K562 (cell line): ENCODE measurements around the gene AGO1. TPM values are rescaled to one million over a fixed set of nuclear protein-coding genes. Genes with fewer than 3 reads are reported as not detected.

Experiments used
- COPS2 ChIP-seq: fragments of 450-650 bp; conservative IDR thresholded peaks from 2 replicates; pipeline ENCODE4 v1.6.1; 2016; ENCODE audit warnings: mild to moderate bottlenecking, moderate library complexity
- CSDE1 ChIP-seq, 2 experiments: fragments of 450-650 bp; IDR thresholded peaks; 2 replicates each; pipeline ENCODE4 v1.6.1; 2016; ENCODE audit warnings: mild to moderate bottlenecking in 1 of 2
- LEF1 ChIP-seq: fragments of 450-650 bp; IDR thresholded peaks from 2 replicates; pipeline ENCODE4 v1.6.1; 2016; ENCODE audit warnings: mild to moderate bottlenecking
- MTA3 ChIP-seq: fragments of 450-650 bp; formaldehyde crosslinking; IDR thresholded peaks from 2 replicates; pipeline ENCODE4 v1.6.1; 2017; ENCODE audit warnings: mild to moderate bottlenecking, borderline replicate concordance
- NCOA4 ChIP-seq: fragments of 450-650 bp; IDR thresholded peaks from 2 replicates; pipeline ENCODE4 v1.6.1; 2018; ENCODE audit warnings: mild to moderate bottlenecking; ENCODE audit not compliant: partially characterized antibody
- PRPF4 ChIP-seq: fragments of 200-400 bp; formaldehyde crosslinking; IDR thresholded peaks from one replicate; pipeline ENCODE4 v1.6.1; 2017; ENCODE audit warnings: low read length, low read depth, mild to moderate bottlenecking; ENCODE audit not compliant: insufficient read depth, poor library complexity, severe bottlenecking
- RAD21 ChIP-seq, 2 experiments: fragments of 250-450 bp in 1 of 2; fragments of 450-650 bp in 1 of 2; sonication (Bioruptor Pico) in 1 of 2; formaldehyde crosslinking in 1 of 2; IDR thresholded peaks in 1 of 2; conservative IDR thresholded peaks in 1 of 2; 2 replicates each; pipeline versions ENCODE4 v1.4.0 to v1.8.0; 2020 to 2022; ENCODE audit warnings: mild to moderate bottlenecking in 2 of 2, moderate library complexity in 1 of 2
- RUNX1 ChIP-seq: sonication (generic); IDR thresholded peaks from 2 replicates; pipeline ENCODE4 v1.6.1; 2016; ENCODE audit warnings: antibody characterized with exemption, low read depth
- TEAD2 ChIP-seq: fragments of 450-650 bp; IDR thresholded peaks from 2 replicates; pipeline ENCODE4 v1.6.1; 2016; ENCODE audit warnings: missing genetic modification characterization, control low read depth, missing compliant biosample characterization
- TFAM ChIP-seq: fragments of 250-450 bp; sonication (Bioruptor Pico); conservative IDR thresholded peaks from 2 replicates; pipeline ENCODE4 v1.5.0; 2021; ENCODE audit warnings: mild to moderate bottlenecking, moderate library complexity
- ZBTB2 ChIP-seq: fragments of 450-650 bp; IDR thresholded peaks from 2 replicates; pipeline ENCODE4 v1.6.1; 2016; ENCODE audit warnings: antibody characterized with exemption
- ZNF253 ChIP-seq: fragments of 250-450 bp; sonication (Bioruptor Pico); conservative IDR thresholded peaks from 2 replicates; pipeline ENCODE4 v1.6.1; 2021; ENCODE audit warnings: mild to moderate bottlenecking
- ZNF311 ChIP-seq: fragments of 250-450 bp; sonication (Bioruptor Pico); IDR thresholded peaks from 2 replicates; pipeline ENCODE4 v1.4.0; 2020; ENCODE audit warnings: mild to moderate bottlenecking, moderate library complexity
- ZNF41 ChIP-seq: fragments of 250-450 bp; sonication (Bioruptor Pico); conservative IDR thresholded peaks from 2 replicates; pipeline ENCODE4 v1.4.0; 2020; ENCODE audit warnings: mild to moderate bottlenecking
- ZNF431 ChIP-seq: sonication (generic); formaldehyde crosslinking; IDR thresholded peaks from 2 replicates; pipeline ENCODE4 v1.8.0; 2022; ENCODE audit warnings: mild to moderate bottlenecking, missing genetic modification reagents
- ZNF445 ChIP-seq: fragments of 250-450 bp; sonication (Bioruptor Pico); IDR thresholded peaks from 2 replicates; pipeline ENCODE4 v1.4.0; 2020; ENCODE audit warnings: low read depth, mild to moderate bottlenecking, moderate library complexity
- ZNF511 ChIP-seq: sonication (generic); formaldehyde crosslinking; IDR thresholded peaks from 2 replicates; pipeline ENCODE4 v1.8.0; 2022; ENCODE audit warnings: mild to moderate bottlenecking, missing genetic modification reagents
- ZNF57 ChIP-seq: fragments of 450-650 bp; formaldehyde crosslinking; IDR thresholded peaks from 2 replicates; pipeline ENCODE4 v1.4.0; 2020; ENCODE audit warnings: mild to moderate bottlenecking, moderate library complexity
- ZNF699 ChIP-seq: fragments of 250-450 bp; sonication (Bioruptor Pico); IDR thresholded peaks from 2 replicates; pipeline ENCODE4 v1.8.0; 2021; ENCODE audit warnings: mild to moderate bottlenecking, moderate library complexity; ENCODE audit not compliant: insufficient replicate concordance
- polyA plus RNA-seq, 8 experiments: library from polyadenylated mRNA; depleted of rRNA in 4 of 8; stranded (reverse) in 5 of 8; unstranded in 3 of 8; fragments of >200 nt; fragmentation: Nextera tagmentation in 2 of 8; fragmentation: Illumina TruSeq in 1 of 8; extraction: Ambion mirVana in 2 of 8; extraction: Trizol in 1 of 8; gene quantifications; 2 replicates each; pipeline versions ENCODE4 v1.2.1 to v1.2.3, GENCODE V29; 2011 to 2014; ENCODE audit warnings: inconsistent platforms in 1 of 8, missing spikeins in 1 of 8
- total RNA-seq, 7 experiments: library from RNA; depleted of rRNA in 6 of 7; stranded (reverse); fragments of >200 nt in 6 of 7; fragmentation: Illumina TruSeq in 2 of 7; extraction: Trizol in 2 of 7; gene quantifications; 2 replicates each; pipeline versions ENCODE4 v1.2.1 to v1.2.3, GENCODE V29; 2011 to 2021; ENCODE audit warnings: low replicate concordance in 1 of 7
- TF ChIP-seq, protein P1 (sequence below): fragments of 450-650 bp; formaldehyde crosslinking; IDR thresholded peaks from 2 replicates; pipeline ENCODE4 v1.4.0; 2020; ENCODE audit warnings: mild to moderate bottlenecking, moderate library complexity
- TF ChIP-seq, protein P2 (sequence below): fragments of 450-650 bp; formaldehyde crosslinking; IDR thresholded peaks from 2 replicates; pipeline ENCODE4 v1.4.0; 2022; ENCODE audit warnings: mild to moderate bottlenecking, moderate library complexity

AGO1 gene
- total and polyA plus RNA-seq, 9 of the 15 experiments (the other 6 are each of a cell fraction or from before 2014, with no cell fraction given): 7.3 to 64.2 (median 26.0) TPM

GRCh38 chr1:35931446-35932157 is 48.6 kb downstream of the AGO1 start (continued):
- TF ChIP-seq, protein P1, sequence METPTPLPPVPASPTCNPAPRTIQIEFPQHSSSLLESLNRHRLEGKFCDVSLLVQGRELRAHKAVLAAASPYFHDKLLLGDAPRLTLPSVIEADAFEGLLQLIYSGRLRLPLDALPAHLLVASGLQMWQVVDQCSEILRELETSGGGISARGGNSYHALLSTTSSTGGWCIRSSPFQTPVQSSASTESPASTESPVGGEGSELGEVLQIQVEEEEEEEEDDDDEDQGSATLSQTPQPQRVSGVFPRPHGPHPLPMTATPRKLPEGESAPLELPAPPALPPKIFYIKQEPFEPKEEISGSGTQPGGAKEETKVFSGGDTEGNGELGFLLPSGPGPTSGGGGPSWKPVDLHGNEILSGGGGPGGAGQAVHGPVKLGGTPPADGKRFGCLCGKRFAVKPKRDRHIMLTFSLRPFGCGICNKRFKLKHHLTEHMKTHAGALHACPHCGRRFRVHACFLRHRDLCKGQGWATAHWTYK: no peak
- TF ChIP-seq PRPF4: no peak
- TF ChIP-seq LEF1: no peak
- no peak for TF ChIP-seq RAD21 (CRISPR knock-in tag; conservative IDR thresholded peaks at IDR 0.05 in 1 of 2, IDR thresholded peaks at IDR 0.05 in 1 of 2)
- TF ChIP-seq MTA3: no peak
- TF ChIP-seq ZNF253 (CRISPR knock-in tag): no peak
- no peak for TF ChIP-seq COPS2
- TF ChIP-seq ZNF431 (CRISPR knock-in tag): no peak
- peak; percentile 12; the same call in 1 of the 2 replicates for TF ChIP-seq ZNF511 (CRISPR knock-in tag)
- TF ChIP-seq, protein P2, sequence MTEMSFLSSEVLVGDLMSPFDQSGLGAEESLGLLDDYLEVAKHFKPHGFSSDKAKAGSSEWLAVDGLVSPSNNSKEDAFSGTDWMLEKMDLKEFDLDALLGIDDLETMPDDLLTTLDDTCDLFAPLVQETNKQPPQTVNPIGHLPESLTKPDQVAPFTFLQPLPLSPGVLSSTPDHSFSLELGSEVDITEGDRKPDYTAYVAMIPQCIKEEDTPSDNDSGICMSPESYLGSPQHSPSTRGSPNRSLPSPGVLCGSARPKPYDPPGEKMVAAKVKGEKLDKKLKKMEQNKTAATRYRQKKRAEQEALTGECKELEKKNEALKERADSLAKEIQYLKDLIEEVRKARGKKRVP: no peak
- TF ChIP-seq ZNF57 (CRISPR knock-in tag): no peak; the same call in 1 of the 2 replicates
- no peak for TF ChIP-seq ZNF41 (CRISPR knock-in tag)
- TF ChIP-seq ZBTB2: no peak
- TF ChIP-seq NCOA4: no peak
- TF ChIP-seq CSDE1 (IDR thresholded peaks at IDR 0.05): no peak
- no peak for TF ChIP-seq ZNF445 (CRISPR knock-in tag)
- TF ChIP-seq TEAD2: no peak
- no peak for TF ChIP-seq ZNF699
- no peak for TF ChIP-seq TFAM (CRISPR knock-in tag)
- no peak for TF ChIP-seq RUNX1
- TF ChIP-seq ZNF311: no peak
